Measurements from ENCODE around the gene MRPS2. TPM values are rescaled to one million over a fixed set of nuclear protein-coding genes. Genes with fewer than 3 reads are reported as not detected.

MRPS2 gene
- polyA plus RNA-seq, 1 donor from 2014 or later, result 20.1 TPM

GRCh38 chr9:135507104-135508035, 6.9 kb downstream of the MRPS2 start:
- Histone ChIP-seq H3K27ac (ENCODE audit: low read length) (no peak overlapping the region), H3K4me3 (ENCODE audit: low read length) (no peak overlapping the region), H3K9me2 (ENCODE audit: insufficient read depth, low read length) (no peaks in the 10 kb centered on the region), H3K27me3 (ENCODE audit: insufficient read depth, low read depth, low read length) (no peaks in the 10 kb centered on the region), H3K9me3 (ENCODE audit: low read length) (no peaks in the 10 kb centered on the region), H3F3A (ENCODE audit: insufficient read depth, low read length, poor library complexity, severe bottlenecking) (no peaks in the 10 kb centered on the region), H3K79me2 (replicated peaks; ENCODE audit: insufficient read depth, low read length) (no peaks in the 10 kb centered on the region), H3K9ac (ENCODE audit: low read length) (no peak overlapping the region), H3K4me2 (ENCODE audit: low read length) (no peak overlapping the region), H2AFZ (ENCODE audit: low read depth, low read length) (no peak overlapping the region), H4K20me1 (ENCODE audit: insufficient read depth) (no peaks in the 10 kb centered on the region), H3K36me3 (ENCODE audit: insufficient read depth, low read length) (no peaks in the 10 kb centered on the region)
- TF ChIP-seq EP300 (conservative IDR thresholded peaks at IDR 0.05; ENCODE audit: poor library complexity, severe bottlenecking) (no peak), POLR2AphosphoS5 (IDR thresholded peaks at IDR 0.05) (no peak), REST (IDR thresholded peaks at IDR 0.05; ENCODE audit: borderline replicate concordance) (no peak), MXI1 (conservative IDR thresholded peaks at IDR 0.05; ENCODE audit: poor library complexity, severe bottlenecking) (no peak), CTCF (IDR thresholded peaks at IDR 0.05; ENCODE audit: poor library complexity, severe bottlenecking) (no peak), TAF1 (IDR thresholded peaks at IDR 0.05; ENCODE audit: low read depth) (no peak), SMC3 (conservative IDR thresholded peaks at IDR 0.05; ENCODE audit: poor library complexity) (no peak)

- H3K36me3 ChIP-seq (ENCODE audit: insufficient read depth, low read length), result no peaks in the 10 kb centered on the region
- TF ChIP-seq SMC3 (conservative IDR thresholded peaks at IDR 0.05; ENCODE audit: poor library complexity), result no peak
- H3K9me3 ChIP-seq (ENCODE audit: low read length), result no peaks in the 10 kb centered on the region
- no peak overlapping the region for H2AFZ ChIP-seq (ENCODE audit: low read depth, low read length)
- no peaks in the 10 kb centered on the region for H3K9me2 ChIP-seq (ENCODE audit: insufficient read depth, low read length)
- no peaks in the 10 kb centered on the region for H3K27me3 ChIP-seq (ENCODE audit: insufficient read depth, low read depth, low read length)
- H4K20me1 ChIP-seq (ENCODE audit: insufficient read depth), result no peaks in the 10 kb centered on the region
- no peaks in the 10 kb centered on the region for H3F3A ChIP-seq (ENCODE audit: insufficient read depth, low read length, poor library complexity, severe bottlenecking)
- H3K27ac ChIP-seq (ENCODE audit: low read length), result no peak overlapping the region
- no peaks in the 10 kb centered on the region for H3K79me2 ChIP-seq (replicated peaks; ENCODE audit: insufficient read depth, low read length)
- H3K4me3 ChIP-seq (ENCODE audit: low read length), result no peak overlapping the region
- H3K9ac ChIP-seq (ENCODE audit: low read length), result no peak overlapping the region
- no peak overlapping the region for H3K4me2 ChIP-seq (ENCODE audit: low read length)
These were observed 7.8 kb downstream of the MRPS2 start for GRCh38 chr9:135508211-135508820.

All from neural cell (in vitro differentiated cells).